GM12874 (cell line): Measurements from ENCODE around the gene RASSF6.

Source experiments
- TF ChIP-seq, protein P1 (sequence below): IDR thresholded peaks from 2 replicates; pipeline ENCODE4 v1.5.1; 2011; ENCODE audit warnings: low read depth, mild to moderate bottlenecking, control low read depth, low read length, moderate library complexity; ENCODE audit not compliant: insufficient read depth

RASSF6 gene, protein sequence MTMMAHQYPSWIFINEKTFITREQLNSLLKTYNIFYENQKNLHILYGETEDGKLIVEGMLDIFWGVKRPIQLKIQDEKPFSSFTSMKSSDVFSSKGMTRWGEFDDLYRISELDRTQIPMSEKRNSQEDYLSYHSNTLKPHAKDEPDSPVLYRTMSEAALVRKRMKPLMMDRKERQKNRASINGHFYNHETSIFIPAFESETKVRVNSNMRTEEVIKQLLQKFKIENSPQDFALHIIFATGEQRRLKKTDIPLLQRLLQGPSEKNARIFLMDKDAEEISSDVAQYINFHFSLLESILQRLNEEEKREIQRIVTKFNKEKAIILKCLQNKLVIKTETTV

GRCh38 chr4:73620115-73620792, at the start of gene RASSF6:
Gene RASSF6 (minus strand): TSS chr4:73620436. CDS start chr4:73611795, 8,641 bp downstream.
- TF ChIP-seq, protein P1, sequence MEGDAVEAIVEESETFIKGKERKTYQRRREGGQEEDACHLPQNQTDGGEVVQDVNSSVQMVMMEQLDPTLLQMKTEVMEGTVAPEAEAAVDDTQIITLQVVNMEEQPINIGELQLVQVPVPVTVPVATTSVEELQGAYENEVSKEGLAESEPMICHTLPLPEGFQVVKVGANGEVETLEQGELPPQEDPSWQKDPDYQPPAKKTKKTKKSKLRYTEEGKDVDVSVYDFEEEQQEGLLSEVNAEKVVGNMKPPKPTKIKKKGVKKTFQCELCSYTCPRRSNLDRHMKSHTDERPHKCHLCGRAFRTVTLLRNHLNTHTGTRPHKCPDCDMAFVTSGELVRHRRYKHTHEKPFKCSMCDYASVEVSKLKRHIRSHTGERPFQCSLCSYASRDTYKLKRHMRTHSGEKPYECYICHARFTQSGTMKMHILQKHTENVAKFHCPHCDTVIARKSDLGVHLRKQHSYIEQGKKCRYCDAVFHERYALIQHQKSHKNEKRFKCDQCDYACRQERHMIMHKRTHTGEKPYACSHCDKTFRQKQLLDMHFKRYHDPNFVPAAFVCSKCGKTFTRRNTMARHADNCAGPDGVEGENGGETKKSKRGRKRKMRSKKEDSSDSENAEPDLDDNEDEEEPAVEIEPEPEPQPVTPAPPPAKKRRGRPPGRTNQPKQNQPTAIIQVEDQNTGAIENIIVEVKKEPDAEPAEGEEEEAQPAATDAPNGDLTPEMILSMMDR = no peak

DNA sequence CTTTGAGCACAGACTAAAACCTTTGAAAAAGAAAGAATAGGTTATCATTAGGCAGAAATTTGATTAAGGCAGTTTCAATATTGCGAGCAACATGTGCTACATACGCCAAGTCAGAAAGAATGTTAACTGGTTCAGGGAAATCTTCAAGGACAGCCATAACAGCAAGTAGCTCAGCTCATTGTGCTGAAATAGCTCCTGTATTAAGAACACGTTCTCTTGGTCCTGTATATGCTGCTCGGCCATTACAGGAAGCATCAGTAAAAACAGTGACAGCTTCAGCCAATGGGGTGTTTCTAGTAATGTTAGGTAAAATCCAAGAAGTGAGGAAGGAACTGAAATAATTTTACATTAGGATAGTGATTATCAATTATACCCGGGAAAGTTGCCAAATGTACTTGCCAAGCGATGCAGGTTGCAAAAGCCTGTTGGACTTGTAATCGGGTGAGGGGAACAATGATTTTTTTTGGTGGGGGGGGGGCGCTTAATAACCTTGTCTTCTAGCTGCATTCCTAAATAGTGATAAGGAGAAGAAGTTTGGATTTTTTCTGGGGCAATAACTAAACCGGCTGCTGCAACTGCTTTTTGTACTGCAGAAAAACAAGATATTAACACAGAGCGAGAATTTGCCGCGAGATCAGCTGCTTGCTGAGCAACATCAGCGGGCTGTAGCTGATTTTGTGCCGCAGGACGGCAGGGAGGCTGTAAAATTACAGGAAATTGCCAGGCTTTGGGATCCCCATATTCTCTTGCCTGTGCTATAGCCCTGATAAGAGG, 49.4 kb upstream of the RASSF6 start:
- TF ChIP-seq, protein P1 = no peak

- TF ChIP-seq, protein P1 = no peak
Observed at GRCh38 chr4:73668782-73669201, 48.6 kb upstream of the RASSF6 start.

- TF ChIP-seq, protein P1 = no peak
Observed at GRCh38 chr4:73664470-73664869, 44.2 kb upstream of the RASSF6 start.

DNA sequence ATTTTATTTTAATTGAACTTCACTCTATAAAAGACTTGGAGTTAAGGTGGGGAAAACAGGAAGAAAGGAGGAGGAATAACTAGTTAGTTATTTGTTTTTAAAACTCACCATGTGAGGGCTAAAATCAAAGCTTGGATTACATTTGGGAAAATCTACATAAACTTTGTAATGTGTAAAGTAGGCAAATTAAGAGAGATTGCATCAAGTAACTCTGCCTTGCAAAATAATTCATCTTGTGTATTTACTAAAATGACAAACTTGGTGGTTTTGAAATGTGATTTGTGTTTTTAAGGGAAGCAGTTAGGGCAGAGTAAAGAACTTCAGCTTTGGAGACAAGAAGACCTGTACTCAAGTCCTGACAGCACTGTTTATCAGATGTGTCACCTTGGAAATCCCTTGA, 43.3 kb upstream of the RASSF6 start:
- TF ChIP-seq, protein P1 = no peak

DNA sequence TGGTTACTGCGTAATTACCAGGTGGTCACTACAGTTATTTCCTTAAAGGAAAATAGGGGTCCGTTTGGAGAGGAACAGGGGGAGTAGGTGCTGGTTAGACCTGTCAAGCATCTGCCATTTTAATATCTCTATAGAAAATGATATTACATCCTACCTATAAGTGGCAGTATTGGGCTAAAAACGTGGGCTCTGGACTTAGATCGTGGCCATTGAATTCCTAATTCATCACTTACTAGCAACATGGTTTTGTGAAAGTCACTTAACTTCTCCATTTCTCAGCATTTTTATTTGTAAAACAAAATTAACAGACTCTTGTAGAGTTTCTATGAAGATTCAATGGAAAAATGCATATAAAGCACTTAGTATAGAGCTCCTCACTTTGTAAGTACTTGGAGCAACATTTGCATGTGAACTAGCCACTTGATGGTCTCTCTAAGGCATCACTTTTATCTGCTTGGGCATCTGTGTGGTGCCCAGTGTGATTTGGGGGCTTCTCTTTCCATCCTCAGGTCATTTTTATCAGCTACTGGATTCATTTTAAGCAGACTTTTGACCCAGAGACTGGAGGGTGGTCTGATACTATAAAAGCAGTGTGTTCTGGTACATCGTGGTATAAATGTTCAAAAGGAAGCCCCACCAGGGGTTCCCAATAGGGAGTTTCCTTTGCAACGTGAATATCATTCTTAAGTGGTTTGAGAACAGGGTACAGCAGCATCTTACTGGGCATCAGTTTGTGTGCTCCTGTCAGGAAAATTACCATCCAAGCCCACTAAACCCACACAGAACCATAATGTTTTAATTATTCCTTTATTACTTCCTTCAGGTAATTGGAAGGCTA, 42.7 kb upstream of the RASSF6 start:
- TF ChIP-seq, protein P1 = peak; percentile 25; the same call in 1 of the 2 replicates
